NCI-H1930 (cell line): ENCODE results near the gene SHC2.
"Not testable (repeated sequence)": the region's sequence is repeated elsewhere in the genome, so short reads cannot be mapped to it uniquely, and the experiment has no call there.

Experiments used
- DNase-seq, 2 experiments: peaks; one replicate each; lab custom pipeline; 2025; lab: John Stamatoyannopoulos, UW

The SHC2 gene

DNA sequence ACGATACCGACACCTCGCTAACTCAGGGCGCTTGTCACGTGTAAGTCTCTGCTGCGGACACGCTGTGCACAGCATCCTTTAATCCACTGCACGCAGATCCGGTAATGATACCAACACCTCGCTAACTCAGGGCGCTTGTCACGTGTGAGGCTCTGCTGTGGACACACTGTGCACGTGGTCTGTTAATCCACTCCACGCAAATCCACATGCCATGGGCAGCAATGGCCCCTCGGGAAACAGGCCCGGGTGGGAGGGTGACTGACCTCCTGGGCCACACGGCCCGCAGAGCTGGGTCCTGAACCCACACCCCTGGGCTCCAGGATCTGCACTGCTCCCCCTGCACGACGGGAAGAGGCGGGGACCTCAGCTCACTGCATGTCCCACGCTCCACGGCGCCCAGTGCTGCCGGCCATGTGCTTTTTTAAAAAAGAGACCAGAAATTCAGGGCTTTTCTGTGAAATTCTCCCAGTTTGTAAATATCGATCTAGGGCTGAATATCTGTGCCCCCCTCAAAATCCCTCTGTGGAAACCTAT is 16.1 kb downstream of the SHC2 start:
- DNase-seq, result no peak

DNA sequence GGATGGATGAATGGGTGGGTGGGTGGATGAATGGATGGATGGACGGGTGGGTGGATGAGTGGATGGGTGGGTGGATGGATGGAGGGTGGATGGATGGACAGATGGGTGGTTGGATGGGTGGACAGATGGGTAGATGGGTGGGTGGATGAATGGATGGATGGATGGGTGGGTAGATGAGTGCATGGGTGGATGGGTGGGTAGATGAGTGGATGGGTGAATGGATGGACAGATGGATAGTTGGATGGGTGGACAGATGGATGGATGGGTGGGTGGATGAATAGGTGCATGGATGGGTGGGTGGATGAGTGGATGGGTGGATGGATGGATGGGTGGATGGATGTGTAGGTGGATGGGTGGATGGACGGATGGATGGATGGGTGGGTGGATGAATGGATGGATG is 17.8 kb downstream of the SHC2 start:
- DNase-seq, result no peak

DNA sequence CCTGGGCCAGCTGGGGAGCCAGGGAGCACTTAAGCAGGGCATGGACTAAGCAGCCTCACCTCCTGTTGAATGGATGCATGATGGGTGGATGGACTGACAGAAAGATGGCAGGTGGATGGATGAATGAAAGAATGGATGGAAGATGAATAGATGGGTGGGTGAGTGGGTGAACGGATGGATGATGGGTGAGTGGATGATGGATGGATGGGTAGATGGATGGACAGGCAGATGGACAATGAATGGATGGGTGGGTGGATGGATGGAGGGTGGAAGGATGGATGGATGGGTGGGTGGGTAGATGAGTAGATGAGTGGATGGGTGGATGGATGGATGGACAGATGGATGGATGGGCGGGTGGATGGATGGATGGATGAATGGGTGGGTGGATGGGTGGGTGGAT is 18.7 kb downstream of the SHC2 start:
- DNase-seq, result no peak

DNA sequence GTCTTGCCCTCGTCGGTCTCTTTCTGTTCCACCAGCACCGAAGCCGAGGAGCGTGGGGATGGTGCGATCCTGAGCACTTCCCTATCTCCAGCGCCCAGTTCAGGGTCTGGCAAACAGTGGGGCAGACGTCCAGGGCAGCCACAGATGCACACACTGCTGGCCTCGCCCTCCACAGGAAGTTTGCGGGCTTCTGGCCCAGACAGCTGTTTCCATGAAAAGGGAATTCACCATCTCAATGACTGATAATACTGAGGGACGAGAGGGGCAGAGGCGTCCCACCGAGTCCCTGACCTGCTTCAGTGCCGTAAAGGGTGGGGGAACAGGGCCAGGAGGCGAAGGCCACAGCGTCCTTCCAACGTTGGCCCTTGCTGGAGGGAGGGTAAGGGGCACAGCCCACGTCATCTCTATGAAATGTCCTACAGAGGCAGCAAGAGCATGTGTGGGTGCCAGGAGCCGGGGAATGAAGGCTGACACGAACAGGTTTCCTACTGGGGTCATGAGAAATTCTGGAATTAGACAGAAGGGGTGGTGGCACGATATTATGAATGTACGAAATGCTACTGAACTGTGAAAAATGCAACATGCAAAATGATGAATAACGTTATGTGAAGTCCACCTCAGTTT is 19.5 kb downstream of the SHC2 start:
- DNase-seq, result no peak

DNA sequence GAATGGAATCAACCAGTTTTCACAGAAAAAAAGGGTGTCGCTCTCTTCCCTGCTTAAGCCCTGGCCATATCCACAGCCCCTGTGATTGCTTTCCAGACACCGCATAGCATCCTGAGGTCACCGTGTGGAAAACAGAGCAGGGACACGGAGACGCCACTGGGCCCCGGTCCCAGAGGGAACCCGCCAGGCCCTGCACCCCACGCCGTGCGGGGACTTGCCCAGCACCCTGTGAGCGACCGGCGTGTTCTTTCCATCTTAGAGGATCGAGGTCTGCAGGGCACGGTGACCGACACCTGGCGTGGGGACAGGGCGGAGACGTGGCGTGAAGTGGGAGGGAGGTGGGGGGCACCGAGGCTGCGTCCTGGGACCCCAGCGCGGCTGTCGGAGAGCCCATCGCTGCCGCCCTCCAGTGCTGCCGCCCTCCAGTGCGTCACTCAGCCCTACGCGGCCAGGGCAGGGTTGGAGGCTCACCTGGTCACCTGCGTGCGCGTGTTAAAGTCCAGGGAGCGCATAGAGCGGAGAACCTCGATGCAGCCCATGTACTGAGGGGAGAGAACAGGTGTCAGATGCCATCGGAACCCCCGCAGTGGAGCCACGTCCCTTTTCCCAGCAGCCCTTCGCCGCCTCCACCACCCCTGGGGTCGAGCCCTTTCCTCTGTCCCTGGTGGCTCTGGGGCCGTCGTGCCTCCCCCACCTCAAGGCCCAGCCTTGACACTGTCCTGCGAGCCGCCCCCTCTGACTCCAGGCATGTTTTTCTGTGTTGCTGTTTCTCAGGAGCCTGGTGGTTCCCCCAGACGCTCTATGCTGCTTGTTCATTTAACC is 20.2 kb downstream of the SHC2 start:
- DNase-seq, result no peak

DNA sequence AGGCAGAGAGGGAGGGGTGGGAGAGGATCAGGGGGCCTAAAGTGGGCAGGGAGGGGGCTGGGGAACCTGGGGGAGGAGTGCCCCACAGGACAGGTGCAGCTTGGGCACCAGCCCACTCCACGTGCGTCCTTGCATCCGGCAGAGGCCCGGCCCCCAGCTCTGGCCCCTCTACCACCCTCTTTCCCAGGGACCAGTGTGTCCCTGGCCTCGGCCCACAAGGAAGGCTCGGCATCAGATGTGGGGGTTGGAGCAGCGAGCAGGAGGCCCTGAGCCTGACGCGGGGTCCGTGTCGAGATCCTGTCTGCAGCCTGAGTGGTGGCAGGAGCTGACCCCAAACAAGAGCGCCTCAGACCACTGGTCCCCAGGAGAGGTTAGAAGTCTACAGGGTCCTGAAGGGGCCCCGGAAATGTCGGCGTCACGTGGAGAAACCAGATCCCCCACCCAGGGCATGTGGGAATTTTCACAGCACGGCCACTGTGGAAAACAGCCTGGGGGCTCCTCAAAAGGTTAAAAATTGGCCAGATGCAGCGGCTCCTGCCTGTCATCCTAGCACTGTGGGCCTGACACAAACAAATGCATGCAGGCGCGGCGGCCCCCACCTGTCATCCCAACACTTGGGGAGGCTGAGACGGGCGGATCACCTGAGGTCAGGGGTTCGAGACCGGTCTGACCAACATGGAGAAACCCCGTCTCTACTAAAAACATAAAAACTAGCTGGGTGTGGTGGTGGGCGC is 21.5 kb downstream of the SHC2 start:
- DNase-seq, result no peak

DNA sequence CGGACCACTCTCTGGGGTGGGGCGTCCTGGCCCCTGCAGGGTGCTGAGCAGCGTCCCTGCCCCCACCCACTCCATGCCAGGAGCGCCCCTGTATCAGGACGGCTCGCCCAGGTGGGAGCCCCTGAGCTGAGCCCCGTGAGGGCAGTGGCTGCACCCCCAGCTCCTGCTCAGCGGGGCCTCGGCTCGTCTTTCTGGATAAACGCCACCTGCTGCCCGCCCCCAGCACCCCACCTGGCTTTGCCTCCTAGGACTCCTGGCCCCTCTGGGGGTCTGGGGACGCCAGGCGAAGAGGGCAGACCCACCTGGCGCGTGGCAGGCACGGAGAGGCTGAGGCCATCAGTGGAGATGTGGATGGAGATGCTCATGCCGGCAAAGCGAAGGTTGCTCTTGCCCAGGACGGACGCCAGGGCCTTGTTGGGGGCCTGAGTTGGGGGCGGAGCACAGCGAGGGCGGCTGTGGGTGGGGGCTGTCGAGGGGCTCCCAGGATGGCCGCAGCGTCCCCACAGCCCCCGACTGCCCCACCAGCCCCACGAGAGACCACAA is 22.3 kb downstream of the SHC2 start:
- no peak for DNase-seq

DNA sequence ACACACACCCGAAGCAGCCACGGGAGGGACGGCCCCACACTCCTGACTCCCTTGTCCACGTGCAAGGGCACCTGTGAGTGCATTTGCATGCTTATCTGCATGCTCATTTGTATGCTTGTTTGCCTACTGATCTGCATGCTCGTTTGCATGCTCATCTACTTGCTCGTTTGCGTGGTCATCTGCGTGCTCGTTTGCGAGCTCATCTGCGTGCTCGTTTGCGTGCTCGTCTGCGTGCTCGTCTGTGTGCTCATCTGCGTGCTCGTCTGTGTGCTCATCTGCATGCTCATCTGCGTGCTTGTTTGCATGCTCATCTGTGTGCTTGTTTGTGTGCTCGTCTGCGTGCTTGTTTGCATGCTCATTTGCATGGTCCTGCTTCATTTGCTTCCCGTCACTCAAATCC is 23.8 kb downstream of the SHC2 start:
- no peak for DNase-seq

DNA sequence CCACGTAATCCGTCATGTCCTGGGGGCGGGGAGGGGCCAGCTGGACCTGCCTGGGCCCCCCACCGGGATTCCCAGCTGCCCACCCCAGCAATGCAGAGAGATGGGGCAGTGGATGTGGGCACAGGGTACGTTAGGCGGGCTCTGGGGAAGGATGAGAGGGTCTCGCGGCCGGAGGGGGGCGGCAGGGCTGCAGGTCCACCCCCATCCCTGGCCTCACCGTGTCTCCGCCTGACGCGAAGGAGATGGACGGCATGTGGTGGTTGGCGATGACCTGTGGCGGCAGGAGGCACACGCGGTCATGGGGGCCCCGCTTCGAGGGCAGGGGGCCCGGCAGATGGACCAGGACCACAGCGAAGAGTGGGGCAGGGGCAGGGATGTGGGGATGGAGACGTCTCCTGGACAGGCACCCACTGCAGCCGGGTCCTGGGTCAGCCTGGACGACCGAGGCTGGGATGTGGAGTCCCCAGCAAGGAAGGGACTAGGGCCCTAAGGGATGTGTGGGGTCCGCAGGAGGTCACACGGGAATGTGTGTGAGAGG is 24.4 kb downstream of the SHC2 start:
- no peak for DNase-seq

DNA sequence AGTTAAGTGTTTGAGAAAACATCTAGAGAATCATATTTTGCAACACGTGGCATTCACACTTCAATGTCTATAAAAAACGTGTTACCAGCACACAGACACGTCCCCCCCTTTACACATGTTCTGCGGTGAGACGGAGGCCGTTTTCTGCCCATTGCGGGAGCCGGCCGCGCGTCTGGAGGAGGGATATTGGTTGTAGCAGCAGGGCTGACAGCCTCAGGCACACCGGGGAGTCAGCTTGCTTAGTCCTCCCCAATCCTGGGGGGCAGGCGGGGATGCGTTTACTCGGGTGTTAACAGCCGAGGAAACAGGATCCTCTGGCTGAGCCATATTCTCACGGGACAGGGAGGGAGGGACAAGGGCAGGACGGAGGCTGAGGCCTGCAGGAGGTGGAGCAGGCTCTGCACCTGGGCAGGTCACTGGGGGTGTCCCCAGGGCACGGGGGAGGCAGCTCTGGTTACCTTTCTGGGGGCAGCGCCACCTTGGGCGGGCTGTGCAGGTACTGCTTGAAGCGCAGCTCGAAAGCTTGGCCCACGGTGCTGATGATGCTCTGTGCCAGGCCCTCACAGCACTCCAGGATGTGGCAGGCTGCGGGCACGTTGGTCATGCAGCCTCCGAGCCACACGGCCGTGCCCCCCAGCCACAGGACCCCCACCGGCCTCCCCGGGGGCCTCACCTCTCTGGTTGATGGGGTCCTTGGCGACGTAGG is 25.0 kb downstream of the SHC2 start:
- no peak for DNase-seq

DNA sequence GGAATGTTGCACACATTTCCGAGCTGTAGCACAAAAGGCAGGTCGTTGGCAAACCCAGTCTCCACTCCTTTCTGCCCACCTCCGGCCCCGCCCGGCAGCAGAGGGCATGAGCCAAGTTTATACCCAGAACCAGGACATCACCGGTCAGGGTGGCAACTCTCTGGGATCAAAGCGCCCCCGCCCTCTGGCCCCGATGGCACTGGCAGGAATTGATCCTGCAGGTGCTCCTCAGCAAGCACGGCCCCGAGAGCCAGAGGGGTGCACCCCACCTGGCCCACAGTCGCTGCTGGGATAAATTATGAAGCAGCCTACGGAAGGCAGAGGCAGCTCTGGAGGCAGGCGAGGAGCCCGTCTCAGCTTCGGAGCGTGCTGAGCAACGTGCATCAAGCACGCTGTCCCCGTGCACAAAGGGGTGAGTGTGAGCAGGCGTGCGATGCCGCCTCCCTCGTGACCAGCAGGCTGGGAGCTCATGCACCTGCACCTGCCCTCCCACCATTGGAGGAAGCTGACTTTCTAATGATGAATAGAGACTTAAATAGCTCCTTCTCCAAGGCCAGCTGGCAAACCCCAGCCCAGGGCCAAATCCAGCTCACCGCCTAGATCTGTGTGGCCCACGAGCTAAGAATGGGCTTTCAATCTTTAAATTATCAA is 25.7 kb downstream of the SHC2 start:
- DNase-seq, result no peak

DNA sequence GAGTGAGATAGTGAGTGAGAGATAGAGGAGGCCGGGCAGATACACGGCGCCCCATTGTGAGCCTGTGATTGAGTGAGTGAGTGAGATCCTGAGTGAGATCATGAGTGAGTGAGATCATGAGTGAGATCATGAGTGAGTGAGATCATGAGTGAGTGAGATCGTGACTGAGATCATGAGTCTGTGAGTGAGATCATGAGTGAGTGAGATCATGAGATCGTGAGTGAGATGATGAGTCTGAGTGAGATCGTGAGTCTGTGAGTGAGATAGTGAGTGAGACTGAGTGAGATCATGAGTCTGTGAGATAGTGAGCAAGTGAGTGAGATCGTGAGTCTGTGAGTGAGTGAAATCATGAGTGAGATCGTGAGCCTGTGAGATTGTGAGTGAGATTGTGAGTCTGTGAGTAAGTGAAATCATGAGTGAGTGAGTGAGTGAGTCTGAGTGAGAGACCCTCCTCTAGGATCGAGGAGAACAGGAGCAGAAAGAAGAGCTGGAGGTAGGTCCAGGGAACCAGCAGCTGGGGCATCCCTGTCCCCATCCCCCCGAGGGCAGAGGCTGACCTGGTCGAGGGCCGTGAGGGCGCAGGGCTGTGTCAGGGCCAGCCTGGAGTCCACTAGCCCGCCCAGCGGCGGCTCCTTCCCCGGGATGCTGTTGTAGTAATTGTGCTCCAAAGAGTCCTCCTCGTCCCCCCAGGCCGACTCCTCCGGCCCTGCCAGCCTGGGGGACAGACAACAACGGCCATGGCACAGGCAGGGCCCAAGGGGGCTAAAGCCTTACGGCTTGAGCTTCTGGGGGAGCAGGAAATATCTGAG is 26.5 kb downstream of the SHC2 start:
- no peak for DNase-seq

DNA sequence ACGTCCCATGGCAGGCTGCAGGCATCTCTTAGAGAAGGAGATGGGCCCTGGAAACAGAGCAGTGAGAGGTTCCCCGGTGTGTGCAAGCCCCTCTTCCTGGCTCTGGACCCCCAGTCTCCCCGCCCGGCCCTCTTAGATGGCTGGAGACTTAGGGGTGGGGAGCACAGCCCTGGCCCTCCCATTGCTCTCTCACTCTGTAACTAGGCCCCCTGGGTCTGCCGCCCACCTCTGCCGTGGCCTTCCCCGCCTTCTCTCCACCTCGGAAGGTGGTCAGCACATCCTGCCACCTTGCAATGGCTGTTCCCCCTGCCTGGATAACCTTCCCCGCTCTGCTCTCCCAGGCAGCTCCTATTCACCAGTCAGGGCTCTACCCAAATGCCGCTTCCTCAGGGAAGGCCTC is 30.1 kb downstream of the SHC2 start:
- no peak for DNase-seq

DNA sequence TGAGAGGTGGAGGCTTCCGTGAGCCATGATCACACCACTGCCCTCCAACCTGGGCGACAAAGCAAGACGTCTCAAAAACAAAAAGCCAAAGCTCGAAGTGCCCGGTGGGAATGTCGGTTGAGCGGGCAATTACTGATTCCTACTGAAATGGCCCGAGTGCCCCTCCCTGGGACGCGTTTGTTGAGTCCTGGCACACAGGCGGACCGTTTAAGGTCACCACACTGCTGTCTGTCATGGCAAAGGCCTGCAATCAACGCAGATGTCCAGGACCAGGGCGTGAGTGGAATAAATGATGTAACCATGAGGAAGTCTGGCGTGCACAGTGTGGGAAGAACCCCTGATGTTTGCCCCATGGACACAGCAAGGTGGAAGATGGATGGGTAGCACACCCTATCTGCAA is 32.7 kb downstream of the SHC2 start:
- no peak for DNase-seq

DNA sequence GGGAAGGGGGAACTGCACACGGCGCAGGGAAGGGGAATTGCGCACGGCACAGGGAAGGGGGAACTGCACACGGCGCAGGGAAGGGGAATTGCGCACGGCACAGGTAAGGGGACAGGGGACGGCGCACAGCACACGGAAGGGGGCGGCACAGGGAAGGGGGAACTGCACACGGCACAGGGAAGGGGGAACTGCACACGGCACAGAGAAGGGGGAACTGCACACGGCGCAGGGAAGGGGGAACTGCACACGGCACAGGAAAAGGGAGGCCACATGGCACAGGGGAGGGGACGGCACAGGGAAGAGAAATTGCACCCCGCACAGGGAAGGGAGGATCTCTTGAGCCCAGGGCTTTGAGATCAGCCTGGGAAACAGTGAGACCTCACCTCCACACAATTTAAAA is 33.2 kb downstream of the SHC2 start:
- DNase-seq, result not testable (repeated sequence)

DNA sequence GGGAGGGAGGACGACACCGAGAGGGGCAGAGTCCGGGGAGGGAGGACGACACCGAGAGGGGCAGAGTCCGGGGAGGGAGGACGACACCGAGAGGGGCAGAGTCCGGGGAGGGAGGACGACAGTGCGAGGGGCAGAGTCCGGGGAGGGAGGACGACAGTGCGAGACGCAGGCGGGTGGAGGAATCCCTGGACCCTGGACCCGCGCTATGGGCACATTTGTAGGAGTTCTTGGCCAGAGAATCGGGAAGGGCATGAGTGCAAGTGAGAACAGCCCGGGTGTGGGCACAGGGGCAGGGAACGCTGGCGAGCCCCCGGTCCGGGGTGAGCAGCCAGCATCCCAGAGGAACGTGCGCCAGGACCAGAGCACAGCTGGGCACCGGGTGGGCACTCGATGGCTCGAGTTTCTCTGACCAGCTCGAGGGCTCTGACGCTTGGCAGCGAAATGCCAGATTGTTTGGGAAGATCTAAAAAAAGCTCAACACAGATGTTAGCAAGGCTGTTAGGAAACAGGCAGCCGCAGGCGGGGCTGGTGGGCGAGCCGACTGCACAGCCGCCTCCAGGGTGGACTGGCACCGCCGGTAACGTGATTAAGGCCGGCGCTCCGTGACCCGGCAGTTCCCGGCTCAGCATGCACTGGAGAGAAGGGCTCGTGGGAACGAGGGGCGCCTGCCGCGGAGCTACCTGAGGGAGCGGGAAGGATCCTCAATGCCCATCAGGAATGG is 33.9 kb downstream of the SHC2 start:
- no peak for DNase-seq

DNA sequence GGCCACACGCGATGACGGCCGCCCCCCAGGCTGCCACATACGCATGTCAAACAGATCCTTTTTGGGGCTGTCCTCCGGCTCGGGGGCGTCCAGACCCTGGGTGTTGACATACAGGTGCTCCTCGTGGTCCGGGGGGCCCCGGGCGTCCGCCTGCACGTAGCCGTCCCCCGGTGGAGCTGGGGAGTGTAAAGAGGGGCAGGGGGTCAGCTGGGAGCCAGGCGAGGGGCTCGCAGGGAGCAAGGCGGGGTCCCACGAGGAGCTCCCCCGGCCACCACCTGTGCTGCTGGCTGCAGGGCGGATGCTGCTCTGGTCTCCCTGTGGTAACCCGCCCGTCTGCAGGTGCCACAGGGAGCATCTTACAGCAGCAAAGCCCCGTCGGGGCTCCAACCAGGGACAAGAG is 35.8 kb downstream of the SHC2 start:
- no peak for DNase-seq

DNA sequence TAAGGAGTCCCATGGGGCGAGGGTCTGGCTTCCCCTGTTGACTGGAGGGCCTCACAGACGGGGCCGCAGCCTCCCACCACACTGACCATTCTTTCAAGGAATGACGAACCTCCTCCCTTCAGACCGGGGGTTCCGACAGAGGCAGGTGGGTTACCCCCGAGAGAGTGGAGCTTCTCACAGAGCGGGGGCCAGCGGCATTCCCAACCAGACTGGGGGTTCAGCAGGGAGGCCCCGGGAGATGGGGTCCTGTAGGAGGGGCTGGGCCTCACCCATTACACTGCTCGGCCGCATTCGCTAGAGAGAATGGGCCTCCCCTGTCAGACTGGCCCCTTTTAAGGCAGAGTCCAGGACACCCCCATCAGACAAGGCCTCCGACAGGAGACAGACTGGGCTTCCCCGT is 36.3 kb downstream of the SHC2 start:
- DNase-seq, result no peak

DNA sequence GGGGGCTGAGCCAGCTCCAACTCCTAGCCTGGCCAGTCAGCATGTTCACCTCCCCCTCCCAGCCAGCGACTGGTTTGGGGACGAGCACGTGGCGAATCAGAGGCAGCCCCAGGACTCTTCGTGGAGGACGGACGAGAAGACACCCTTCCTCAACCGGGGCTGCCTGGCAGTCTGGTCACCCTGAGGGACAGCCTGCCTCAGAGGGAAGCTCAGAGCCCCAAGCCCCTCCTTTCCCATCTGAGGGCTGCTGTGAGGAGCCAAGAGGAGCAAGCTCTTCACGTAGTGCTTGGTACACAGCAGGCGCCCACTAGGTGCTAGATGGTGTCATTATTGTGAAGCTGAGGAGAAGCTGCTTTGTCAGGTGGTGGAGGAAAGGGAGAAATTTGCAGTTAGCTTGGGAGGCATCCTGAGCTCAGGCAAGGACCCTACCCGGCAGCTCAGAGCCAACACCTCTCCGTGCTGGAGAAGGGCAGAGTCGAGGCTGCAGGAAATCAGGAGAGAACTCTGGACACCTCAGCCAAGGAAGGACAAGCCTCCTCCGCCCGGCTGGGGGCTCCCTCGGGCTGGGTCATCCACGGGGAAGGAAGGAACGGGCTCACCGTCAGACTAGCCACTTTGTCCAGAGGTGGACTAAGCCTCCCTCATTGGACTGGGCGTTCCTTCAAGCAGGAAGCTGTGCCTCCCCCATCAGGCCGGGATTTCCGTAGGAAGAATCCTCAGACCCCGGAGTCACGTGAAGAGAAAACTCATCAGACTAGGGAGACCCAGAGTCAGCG is 37.0 kb downstream of the SHC2 start:
- no peak for DNase-seq
